Esophagus squamous epithelium (tissue), 4 donors: ENCODE measurements around the gene VGLL4.

Experiments
- CTCF ChIP-seq, 6 experiments: fragments of 450-650 bp in 4 of 6; fragments of 200-600 bp in 2 of 6; sonication (generic) in 2 of 6; IDR thresholded peaks; one replicate each; pipeline ENCODE4 v1.5.1; 2016 to 2019; ENCODE audit warnings: antibody characterized with exemption in 6 of 6, mild to moderate bottlenecking in 4 of 6, moderate library complexity in 4 of 6
- POLR2A ChIP-seq, 4 donors: fragments of 450-650 bp; IDR thresholded peaks; one replicate each; pipeline ENCODE4 v1.6.1; 2017; ENCODE audit warnings: antibody characterized with exemption in 4 of 4, mild to moderate bottlenecking in 4 of 4, moderate library complexity in 3 of 4

- no peak for TF ChIP-seq CTCF (IDR thresholded peaks at IDR 0.05)
- peak in 2 of 4 donors; percentile 38 to 42 for TF ChIP-seq POLR2A (IDR thresholded peaks at IDR 0.05)
These were observed 1.1 kb downstream of the VGLL4 start for GRCh38 chr3:11642431-11643191.
